Measurements from ENCODE around the gene USP16.
A peak's percentile ranks its signal among the peaks of the same experiment; 100 is the strongest.
"Not testable (repeated sequence)": the region's sequence is repeated elsewhere in the genome, so short reads cannot be mapped to it uniquely, and the experiment has no call there.

Gene USP16

DNA sequence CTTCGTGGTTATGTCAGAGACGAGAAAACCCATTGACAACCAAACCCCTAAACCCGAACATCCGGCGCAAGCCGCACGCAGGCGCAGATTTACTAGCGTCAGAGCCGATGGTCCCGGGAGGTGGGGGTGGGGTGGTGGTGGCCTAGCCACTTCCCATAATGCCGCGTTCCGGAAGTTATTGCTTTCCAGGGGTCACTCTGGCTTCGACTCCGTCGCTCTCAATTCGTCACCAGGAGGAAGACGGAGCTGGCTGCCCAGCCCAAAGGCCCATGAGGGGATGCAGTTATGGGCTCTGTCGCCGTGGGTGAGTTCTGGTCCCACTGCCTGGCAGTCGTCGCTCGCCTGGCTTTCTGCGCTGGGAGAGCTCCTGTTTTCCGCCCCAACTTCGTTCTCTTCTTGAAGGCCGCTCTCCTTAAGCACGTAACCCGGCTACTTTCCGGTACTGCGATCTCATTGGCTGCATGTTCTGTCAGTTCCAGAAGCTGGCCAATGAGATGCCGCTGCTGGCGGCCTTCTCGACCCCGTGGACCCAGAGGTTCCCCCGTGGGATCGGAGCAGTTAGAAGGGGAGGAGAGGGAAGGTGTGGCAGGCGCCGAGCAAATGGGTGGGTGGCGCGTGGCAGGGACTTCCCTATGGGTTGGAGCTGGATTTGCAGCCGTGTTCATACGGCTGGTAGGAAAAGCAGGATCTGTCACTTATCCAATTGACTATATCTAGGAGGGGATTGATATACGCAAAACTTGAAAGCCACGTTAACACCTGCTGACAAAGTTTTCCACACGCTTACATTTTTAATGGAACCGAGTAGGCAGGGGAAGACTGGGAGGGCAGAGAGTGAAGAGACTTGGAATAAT lies at the start of gene USP16:
TSS of gene USP16 (plus strand) at position 195 of the 854 bp plus-strand sequence. CDS start 3,246 bp downstream, outside the sequence.
- DNase-seq (ENCODE audit: low read depth): peak; percentile 91

- DNase-seq (ENCODE audit: low read depth): no peak
These were observed 49.1 kb upstream of the USP16 start for GRCh38 chr21:28975397-28975796.

DNA sequence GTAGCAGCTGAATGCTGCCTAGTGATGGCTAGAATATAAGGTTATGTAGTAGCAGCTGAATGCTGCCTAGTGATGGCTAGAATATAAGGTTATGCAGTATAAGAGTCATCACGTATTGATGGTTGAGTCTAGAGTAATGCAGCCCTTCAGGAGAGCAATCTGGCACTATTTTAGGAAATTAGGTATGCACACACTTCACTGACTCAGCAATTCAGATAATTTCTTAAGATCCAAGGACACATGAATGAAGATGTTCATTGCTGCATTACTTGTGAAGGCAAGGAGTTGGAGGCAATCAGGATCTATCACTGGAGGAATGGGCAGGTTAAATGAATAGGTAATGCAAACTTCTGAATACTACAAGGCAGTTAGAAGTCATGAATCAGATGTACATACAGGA lies 45.4 kb upstream of the USP16 start:
- no peak for DNase-seq (ENCODE audit: low read depth)

GRCh38 chr21:28982637-28983036 lies 41.8 kb upstream of the USP16 start:
- DNase-seq (ENCODE audit: low read depth): no peak

- DNase-seq (ENCODE audit: low read depth): no peak
These were observed 37.8 kb upstream of the USP16 start for GRCh38 chr21:28986677-28987076.

- not testable (repeated sequence) for DNase-seq (ENCODE audit: low read depth)
These were observed 36.3 kb upstream of the USP16 start for GRCh38 chr21:28988146-28988545.

- no peak for DNase-seq (ENCODE audit: low read depth)
These were observed 32.5 kb upstream of the USP16 start for GRCh38 chr21:28991861-28992525.

DNA sequence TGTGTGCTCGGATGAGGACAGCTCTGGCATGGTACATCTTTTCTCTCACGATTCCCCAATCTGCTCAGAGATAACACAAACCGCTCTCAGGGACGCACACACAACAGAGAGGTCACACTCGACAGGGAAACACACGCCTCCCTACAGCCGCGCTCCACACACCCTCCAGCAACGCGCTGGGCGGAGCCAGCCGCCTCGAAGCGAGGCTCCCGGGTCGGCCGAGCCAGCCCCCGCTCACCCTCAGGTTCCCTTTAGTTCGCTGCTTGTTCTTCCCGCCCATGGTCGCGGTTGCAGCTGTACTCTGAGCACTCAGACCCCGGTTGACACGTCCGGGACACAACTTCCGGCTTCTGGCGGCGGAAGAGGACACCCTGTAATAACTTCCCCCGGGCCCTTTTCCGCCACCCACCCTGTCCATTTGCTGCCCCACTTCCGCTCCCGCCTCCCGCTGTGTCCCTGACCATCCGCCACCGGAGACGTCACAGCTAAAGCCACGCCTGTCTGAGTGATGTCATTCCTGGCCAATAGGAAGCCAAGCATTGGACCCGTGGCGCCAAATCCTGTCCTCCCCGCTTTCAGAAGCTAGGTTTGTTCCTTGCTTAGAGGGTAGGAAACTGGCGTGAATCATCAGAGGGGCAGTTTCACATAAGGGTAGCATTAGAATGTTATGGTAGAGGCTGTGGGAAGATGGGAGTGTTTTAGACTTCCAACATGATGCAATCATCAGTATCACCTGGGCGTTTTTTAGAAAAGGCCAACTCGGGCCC lies 31.8 kb upstream of the USP16 start, which contains the start of gene LTN1:
TSS of gene LTN1 (minus strand) at position 352 of the 767 bp plus-strand sequence. CDS start at position 280, 72 bp downstream.
- peak; percentile 97 for DNase-seq (ENCODE audit: low read depth)

- DNase-seq (ENCODE audit: low read depth): no peak
These were observed 31.2 kb upstream of the USP16 start for GRCh38 chr21:28993293-28993629.

DNA sequence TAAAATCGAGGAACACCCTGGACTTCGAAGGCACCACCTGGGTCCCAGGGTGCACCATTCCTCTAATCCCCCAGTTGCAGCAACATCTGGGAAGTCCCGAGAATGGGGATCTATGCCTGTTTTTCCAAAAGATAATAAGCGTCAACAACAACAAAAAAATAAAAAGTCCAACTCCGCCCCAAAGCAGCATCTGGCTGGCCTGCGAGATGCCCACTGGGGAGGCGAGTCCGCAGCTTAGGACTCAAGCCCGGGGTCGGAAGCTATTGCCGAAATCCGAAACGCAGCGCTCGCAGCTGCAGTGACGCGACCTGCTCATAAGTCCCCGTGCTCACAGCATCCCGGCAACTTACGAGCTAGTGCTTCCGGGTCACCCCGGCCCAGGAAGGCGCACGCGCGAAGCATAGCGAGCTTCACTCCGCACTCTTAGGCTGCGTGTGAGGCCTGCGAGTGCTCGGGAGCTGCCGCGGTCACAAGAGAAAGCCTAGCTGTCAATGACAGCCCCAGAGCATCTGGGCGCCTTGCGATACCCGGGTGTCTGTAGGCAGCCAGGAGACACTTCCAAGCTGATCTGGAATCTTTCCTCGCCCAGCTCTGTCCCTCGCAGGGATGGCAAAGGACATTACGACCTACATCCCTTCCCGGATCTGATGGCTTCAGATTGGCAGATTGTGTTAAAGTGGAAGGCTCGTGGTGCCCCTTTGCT lies 21.9 kb upstream of the USP16 start:
- DNase-seq (ENCODE audit: low read depth): peak; percentile 89

GRCh38 chr21:29005696-29006095 lies 18.8 kb upstream of the USP16 start:
- DNase-seq (ENCODE audit: low read depth): no peak

DNA sequence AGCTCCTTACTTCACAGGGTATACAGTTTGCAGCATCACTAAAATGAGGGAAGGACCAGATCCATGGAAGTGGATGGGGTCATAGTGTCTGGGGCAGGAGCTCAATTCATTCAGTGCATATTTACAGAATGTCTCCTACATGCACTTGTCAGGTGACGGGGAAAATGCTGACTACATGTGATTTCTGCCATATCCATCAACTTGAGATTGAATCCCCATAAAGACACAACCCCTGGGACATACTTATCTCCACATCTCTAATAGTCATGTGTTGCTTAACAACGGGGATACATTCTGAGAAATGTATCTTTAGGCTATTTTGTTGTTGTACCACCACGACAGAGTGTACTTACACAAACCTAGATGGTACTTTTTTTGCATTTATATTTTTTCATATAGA lies 17.3 kb upstream of the USP16 start:
- DNase-seq (ENCODE audit: low read depth): no peak

DNA sequence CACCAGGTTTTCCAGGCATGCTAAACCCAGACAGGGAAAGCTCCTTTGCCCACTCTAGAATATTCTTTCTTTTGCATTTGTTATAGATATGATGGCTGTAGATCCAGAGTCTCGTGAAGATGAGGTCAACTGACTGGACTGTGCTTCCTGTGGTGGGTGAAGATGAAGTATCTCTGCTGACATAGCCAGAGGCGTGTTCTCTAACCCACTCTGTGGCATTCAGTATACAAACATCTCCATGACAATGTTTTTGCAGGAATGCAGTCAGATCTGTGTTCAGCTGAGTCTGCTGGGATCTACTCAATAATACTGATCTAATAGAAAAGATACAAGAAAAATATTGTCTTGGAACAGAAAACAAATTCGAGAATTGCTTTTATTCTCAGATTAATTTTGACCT lies 16.7 kb upstream of the USP16 start:
- no peak for DNase-seq (ENCODE audit: low read depth)

DNA sequence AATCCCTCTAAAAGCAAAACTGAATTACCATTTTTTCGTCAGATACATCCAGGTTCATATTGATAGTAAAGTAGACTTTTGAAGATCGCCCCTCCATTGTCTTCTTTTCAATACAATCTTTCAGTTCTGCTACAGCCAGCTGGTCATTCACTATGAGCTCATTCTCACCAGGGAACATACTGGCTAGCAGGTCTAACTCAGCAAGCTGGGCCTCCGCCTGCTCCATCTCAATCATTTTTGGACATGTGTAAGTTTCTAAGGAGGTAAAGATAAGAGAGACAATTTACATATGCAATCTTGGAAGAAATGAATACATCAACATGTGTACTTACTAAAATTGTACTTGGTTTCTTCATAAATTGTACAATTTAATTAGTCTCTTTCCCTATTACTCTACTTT lies 16.1 kb upstream of the USP16 start:
- no peak for DNase-seq (ENCODE audit: low read depth)

GRCh38 chr21:29011236-29011635 lies 13.2 kb upstream of the USP16 start:
- not testable (repeated sequence) for DNase-seq (ENCODE audit: low read depth)

GRCh38 chr21:29017639-29018237 lies 6.7 kb upstream of the USP16 start:
- no peak for DNase-seq (ENCODE audit: low read depth)

- DNase-seq (ENCODE audit: low read depth): no peak
These were observed 5.9 kb upstream of the USP16 start for GRCh38 chr21:29018540-29018939.

- DNase-seq (ENCODE audit: low read depth): no peak
These were observed 2.3 kb upstream of the USP16 start for GRCh38 chr21:29022166-29022565.

DNA sequence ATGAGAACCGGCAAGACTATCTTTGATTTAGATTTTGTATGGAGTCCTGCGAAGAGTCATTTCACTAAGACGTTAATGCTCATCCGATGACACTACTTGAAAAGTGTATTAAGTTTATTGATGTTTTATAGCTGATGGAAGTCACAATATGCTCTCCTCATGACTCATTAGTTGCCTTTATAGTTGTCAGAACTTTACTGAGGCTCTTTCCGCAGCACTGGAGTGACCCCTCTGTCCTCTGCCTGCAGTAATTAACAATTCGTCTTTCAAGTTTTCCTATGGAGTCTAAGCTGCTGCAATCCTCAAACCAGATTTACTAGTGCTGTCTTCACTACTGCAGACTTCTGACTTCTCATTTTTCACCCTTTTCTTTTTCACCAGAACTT lies 853 bp downstream of the USP16 start:
- DNase-seq (ENCODE audit: low read depth): no peak

DNA sequence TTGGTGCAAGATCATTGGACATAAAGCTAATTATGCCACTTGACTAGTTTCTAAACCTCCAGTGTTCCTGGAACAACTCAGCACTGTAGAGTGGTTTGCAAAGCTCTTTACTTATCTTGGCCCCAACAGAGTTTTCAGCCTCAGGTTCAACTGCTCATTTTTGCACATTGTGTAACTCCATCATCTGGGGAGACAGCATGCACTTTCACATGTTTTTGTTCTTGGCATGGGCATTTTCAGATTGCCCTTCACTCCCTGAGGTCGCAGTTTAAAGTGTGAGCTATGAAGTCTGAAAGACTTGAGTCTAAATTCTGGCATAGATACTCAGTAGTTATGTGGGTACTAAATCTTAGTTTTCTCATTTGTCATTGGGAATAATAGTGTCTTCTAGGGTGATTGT lies 5.1 kb downstream of the USP16 start:
- DNase-seq (ENCODE audit: low read depth): no peak

DNA sequence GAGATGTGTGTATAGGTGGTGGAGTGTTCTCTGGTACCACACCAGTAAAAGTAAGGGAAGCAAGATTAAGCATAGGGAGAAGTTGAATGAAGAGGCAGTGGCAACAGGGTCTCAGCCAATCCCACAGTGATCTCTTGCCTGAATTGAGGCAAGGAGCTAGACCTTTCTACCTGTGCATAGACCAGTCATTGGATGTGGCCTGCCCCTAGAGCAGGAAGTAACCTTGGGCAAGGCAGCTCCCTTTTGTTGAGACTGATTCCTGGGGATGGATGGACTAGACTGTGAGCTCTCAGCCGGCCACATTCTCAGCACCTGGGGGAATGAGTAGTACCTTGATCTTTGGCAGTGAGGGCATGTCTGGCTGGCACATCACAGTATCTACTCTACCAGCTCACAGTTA lies 6.4 kb downstream of the USP16 start:
- no peak for DNase-seq (ENCODE audit: low read depth)

DNA sequence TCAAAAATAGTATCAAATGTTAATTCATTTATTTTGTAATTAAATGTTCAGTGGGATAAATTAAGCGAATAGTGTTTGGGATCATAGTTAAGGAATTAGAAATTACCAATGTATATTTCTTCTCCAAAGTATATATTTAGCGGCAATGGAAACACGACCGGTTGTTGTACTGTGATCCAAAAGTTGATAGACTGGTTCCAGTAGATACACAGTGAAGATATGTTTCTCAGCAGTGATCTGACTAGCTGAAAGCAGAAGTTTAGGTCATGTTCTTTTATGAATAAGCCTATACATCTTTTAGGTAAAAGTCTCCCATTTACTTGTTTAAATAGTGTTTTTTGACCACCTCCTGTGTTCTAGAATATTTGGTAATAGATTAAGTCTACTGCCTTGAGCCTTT lies 8.8 kb downstream of the USP16 start:
- DNase-seq (ENCODE audit: low read depth): no peak
